ENCODE results near the gene MYBPH.

MYBPH gene

GRCh38 chr1:203146537-203146936, 29.1 kb downstream of the MYBPH start:
- no peaks in the 10 kb centered on the region for H3K79me2 ChIP-seq (ENCODE audit: control insufficient read depth, insufficient read depth, low read length)
- H3K23ac ChIP-seq (ENCODE audit: low read length): no peak overlapping the region
- peak overlapping the region; percentile 76 for H3K56ac ChIP-seq (ENCODE audit: low read length)
- no peak overlapping the region for H3K4ac ChIP-seq (ENCODE audit: low read depth, low read length)
- no peak overlapping the region for H2BK120ac ChIP-seq (ENCODE audit: low read depth, low read length)
- H4K5ac ChIP-seq (ENCODE audit: low read length): no peak overlapping the region
- peaks cover 30% of the 10 kb centered on the region for H3K4me1 ChIP-seq (ENCODE audit: control insufficient read depth, low read depth, low read length)
- H3K4me2 ChIP-seq (ENCODE audit: low read length): no peak overlapping the region
- no peak overlapping the region for H2BK5ac ChIP-seq (ENCODE audit: low read length)
- DNase-seq: no peak
- H3K9ac ChIP-seq (ENCODE audit: low read length): no peak overlapping the region
- no peak overlapping the region for H2BK15ac ChIP-seq (replicated peaks; ENCODE audit: low read depth)
- H3K18ac ChIP-seq (ENCODE audit: low read length): no peak overlapping the region
- H3K27ac ChIP-seq (ENCODE audit: low read depth, low read length): no peak overlapping the region
- H4K8ac ChIP-seq (ENCODE audit: low read depth, low read length): no peak overlapping the region
- H3K36me3 ChIP-seq (ENCODE audit: control insufficient read depth, insufficient read depth, low read length): no peaks in the 10 kb centered on the region
- no peak overlapping the region for H3K4me3 ChIP-seq (ENCODE audit: low read length)
- H3K27me3 ChIP-seq (ENCODE audit: insufficient read depth, low read length, poor library complexity): no peaks in the 10 kb centered on the region
- WGBS (ENCODE audit: extremely low coverage, insufficient coverage, low lambda C conversion rate): no CpG with 5 or more reads among the region's 7 CpGs
- peak overlapping the region; percentile 54 for H2AK5ac ChIP-seq (ENCODE audit: low read length)
- peaks cover 9% of the 10 kb centered on the region for H3K79me1 ChIP-seq (ENCODE audit: low read length)

GRCh38 chr1:203146042-203146369, 29.6 kb downstream of the MYBPH start:
- Histone ChIP-seq H2AK5ac (ENCODE audit: low read length) (no peak overlapping the region), H3K18ac (ENCODE audit: low read length) (no peak overlapping the region), H3K79me2 (ENCODE audit: control insufficient read depth, insufficient read depth, low read length) (no peaks in the 10 kb centered on the region), H2BK120ac (ENCODE audit: low read depth, low read length) (no peak overlapping the region), H3K4ac (ENCODE audit: low read depth, low read length) (no peak overlapping the region), H3K27me3 (ENCODE audit: insufficient read depth, low read length, poor library complexity) (no peaks in the 10 kb centered on the region), H2BK5ac (ENCODE audit: low read length) (no peak overlapping the region), H2BK15ac (replicated peaks; ENCODE audit: low read depth) (no peak overlapping the region), H3K56ac (ENCODE audit: low read length) (peak overlapping the region; percentile 30), H4K8ac (ENCODE audit: low read depth, low read length) (no peak overlapping the region), H3K36me3 (ENCODE audit: control insufficient read depth, insufficient read depth, low read length) (no peaks in the 10 kb centered on the region), H3K4me3 (ENCODE audit: low read length) (no peak overlapping the region), H3K27ac (ENCODE audit: low read depth, low read length) (no peak overlapping the region), H3K4me1 (ENCODE audit: control insufficient read depth, low read depth, low read length) (peaks cover 28% of the 10 kb centered on the region), H3K4me2 (ENCODE audit: low read length) (no peak overlapping the region), H3K23ac (ENCODE audit: low read length) (no peak overlapping the region), H3K9ac (ENCODE audit: low read length) (no peak overlapping the region), H3K79me1 (ENCODE audit: low read length) (peaks cover 9% of the 10 kb centered on the region), H4K5ac (ENCODE audit: low read length) (no peak overlapping the region)
- no CpG with 5 or more reads among the region's 2 CpGs for WGBS (ENCODE audit: extremely low coverage, insufficient coverage, low lambda C conversion rate)
- no peak for DNase-seq

GRCh38 chr1:203145321-203146041, 30.1 kb downstream of the MYBPH start:
- Histone ChIP-seq H3K27ac (ENCODE audit: low read depth, low read length) (no peak overlapping the region), H3K36me3 (ENCODE audit: control insufficient read depth, insufficient read depth, low read length) (no peaks in the 10 kb centered on the region), H2BK15ac (replicated peaks; ENCODE audit: low read depth) (no peak overlapping the region), H2BK5ac (ENCODE audit: low read length) (no peak overlapping the region), H3K4me2 (ENCODE audit: low read length) (no peak overlapping the region), H4K5ac (ENCODE audit: low read length) (no peak overlapping the region), H3K27me3 (ENCODE audit: insufficient read depth, low read length, poor library complexity) (no peaks in the 10 kb centered on the region), H3K56ac (ENCODE audit: low read length) (peak overlapping the region; percentile 30), H3K4me3 (ENCODE audit: low read length) (no peak overlapping the region), H3K4ac (ENCODE audit: low read depth, low read length) (no peak overlapping the region), H3K23ac (ENCODE audit: low read length) (no peak overlapping the region), H3K9ac (ENCODE audit: low read length) (no peak overlapping the region), H2AK5ac (ENCODE audit: low read length) (no peak overlapping the region), H4K8ac (ENCODE audit: low read depth, low read length) (no peak overlapping the region), H3K18ac (ENCODE audit: low read length) (no peak overlapping the region), H3K4me1 (ENCODE audit: control insufficient read depth, low read depth, low read length) (peaks cover 26% of the 10 kb centered on the region), H3K79me1 (ENCODE audit: low read length) (peaks cover 9% of the 10 kb centered on the region), H2BK120ac (ENCODE audit: low read depth, low read length) (no peak overlapping the region), H3K79me2 (ENCODE audit: control insufficient read depth, insufficient read depth, low read length) (no peaks in the 10 kb centered on the region)
- no CpG with 5 or more reads among the region's 13 CpGs for WGBS (ENCODE audit: extremely low coverage, insufficient coverage, low lambda C conversion rate)
- no peak for DNase-seq

GRCh38 chr1:203144661-203145060, 31.0 kb downstream of the MYBPH start:
- Histone ChIP-seq H3K27me3 (ENCODE audit: insufficient read depth, low read length, poor library complexity) (no peaks in the 10 kb centered on the region), H3K4me2 (ENCODE audit: low read length) (no peak overlapping the region), H3K79me1 (ENCODE audit: low read length) (peaks cover 7% of the 10 kb centered on the region), H2BK15ac (replicated peaks; ENCODE audit: low read depth) (no peak overlapping the region), H3K4ac (ENCODE audit: low read depth, low read length) (no peak overlapping the region), H2AK5ac (ENCODE audit: low read length) (peak overlapping the region; percentile 22), H3K9ac (ENCODE audit: low read length) (no peak overlapping the region), H3K4me3 (ENCODE audit: low read length) (no peak overlapping the region), H3K18ac (ENCODE audit: low read length) (no peak overlapping the region), H4K5ac (ENCODE audit: low read length) (no peak overlapping the region), H3K23ac (ENCODE audit: low read length) (no peak overlapping the region), H3K56ac (ENCODE audit: low read length) (no peak overlapping the region), H2BK120ac (ENCODE audit: low read depth, low read length) (no peak overlapping the region), H3K36me3 (ENCODE audit: control insufficient read depth, insufficient read depth, low read length) (no peaks in the 10 kb centered on the region), H3K79me2 (ENCODE audit: control insufficient read depth, insufficient read depth, low read length) (no peaks in the 10 kb centered on the region), H4K8ac (ENCODE audit: low read depth, low read length) (no peak overlapping the region), H3K4me1 (ENCODE audit: control insufficient read depth, low read depth, low read length) (peaks cover 23% of the 10 kb centered on the region), H3K27ac (ENCODE audit: low read depth, low read length) (no peak overlapping the region), H2BK5ac (ENCODE audit: low read length) (no peak overlapping the region)
- no CpG with 5 or more reads among the region's 6 CpGs for WGBS (ENCODE audit: extremely low coverage, insufficient coverage, low lambda C conversion rate)
- DNase-seq: no peak

- no peaks in the 10 kb centered on the region for H3K27me3 ChIP-seq (ENCODE audit: insufficient read depth, low read length, poor library complexity)
- no CpG with 5 or more reads among the region's 11 CpGs for WGBS (ENCODE audit: extremely low coverage, insufficient coverage, low lambda C conversion rate)
- no peak overlapping the region for H2BK15ac ChIP-seq (replicated peaks; ENCODE audit: low read depth)
- H3K4ac ChIP-seq (ENCODE audit: low read depth, low read length): no peak overlapping the region
- peaks cover 21% of the 10 kb centered on the region for H3K4me1 ChIP-seq (ENCODE audit: control insufficient read depth, low read depth, low read length)
- H3K79me2 ChIP-seq (ENCODE audit: control insufficient read depth, insufficient read depth, low read length): no peaks in the 10 kb centered on the region
- H3K79me1 ChIP-seq (ENCODE audit: low read length): peaks cover 8% of the 10 kb centered on the region
- no peak overlapping the region for H3K23ac ChIP-seq (ENCODE audit: low read length)
- DNase-seq: no peak
- no peak overlapping the region for H3K18ac ChIP-seq (ENCODE audit: low read length)
- H3K9ac ChIP-seq (ENCODE audit: low read length): no peak overlapping the region
- H2BK120ac ChIP-seq (ENCODE audit: low read depth, low read length): no peak overlapping the region
- no peaks in the 10 kb centered on the region for H3K36me3 ChIP-seq (ENCODE audit: control insufficient read depth, insufficient read depth, low read length)
- no peak overlapping the region for H3K4me2 ChIP-seq (ENCODE audit: low read length)
- peak overlapping the region; percentile 1 for H3K56ac ChIP-seq (ENCODE audit: low read length)
- no peak overlapping the region for H2BK5ac ChIP-seq (ENCODE audit: low read length)
- no peak overlapping the region for H4K5ac ChIP-seq (ENCODE audit: low read length)
- H2AK5ac ChIP-seq (ENCODE audit: low read length): no peak overlapping the region
- H3K4me3 ChIP-seq (ENCODE audit: low read length): no peak overlapping the region
- H3K27ac ChIP-seq (ENCODE audit: low read depth, low read length): no peak overlapping the region
- H4K8ac ChIP-seq (ENCODE audit: low read depth, low read length): no peak overlapping the region
Measured at GRCh38 chr1:203143641-203144040, 32.0 kb downstream of the MYBPH start.
